ENCODE data around the gene TRIO.

TRIO gene

DNA sequence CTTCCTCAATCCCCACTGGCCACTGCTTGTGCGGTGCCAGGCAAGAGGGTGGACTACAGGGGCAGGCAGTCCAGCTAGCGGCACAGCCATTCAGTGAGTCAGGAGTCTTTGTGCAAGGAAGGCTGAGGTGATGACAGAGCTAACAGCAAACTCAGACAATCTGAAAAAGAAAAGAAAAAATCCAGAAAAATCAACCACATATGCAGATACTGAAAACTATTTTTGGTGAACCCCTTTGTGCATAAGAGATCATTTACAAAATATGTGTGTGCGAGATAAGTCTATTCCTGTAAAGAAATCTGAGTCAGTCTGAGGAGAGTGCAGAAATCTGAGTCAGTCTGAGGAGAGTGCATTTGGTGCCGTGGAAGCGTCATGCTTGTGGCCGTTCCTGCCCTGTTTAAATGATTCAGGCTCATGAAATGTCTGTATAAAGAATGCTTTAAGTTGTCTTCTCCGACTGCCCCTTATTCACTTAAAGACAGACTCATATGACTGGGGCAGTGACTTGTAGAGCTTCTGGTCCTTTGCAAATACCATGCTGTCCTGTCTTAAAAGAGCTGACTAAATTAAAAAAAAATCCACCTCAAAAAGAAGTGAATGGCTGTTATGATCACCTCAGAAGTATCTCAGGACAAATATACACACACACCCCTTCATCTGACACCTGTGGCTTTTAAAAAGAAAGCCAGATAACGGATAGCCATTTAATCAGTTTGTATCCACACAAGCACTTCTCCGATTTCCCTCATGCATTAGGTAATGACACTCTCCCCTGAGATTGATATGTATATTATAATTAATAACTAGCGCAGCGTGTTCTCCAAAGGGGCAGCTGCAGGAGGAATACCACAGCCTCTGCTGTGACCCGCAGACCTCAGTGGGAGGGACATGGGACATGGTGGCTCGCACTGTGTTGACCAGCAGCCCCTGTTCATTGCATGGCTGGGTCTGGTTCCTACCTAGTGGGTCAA lies 47.3 kb downstream of the TRIO start:
- H3K9me3 ChIP-seq (ENCODE audit: control insufficient read depth in 1 of 2, low read length in 2 of 2) = no peaks in the 10 kb centered on the region
- H3K9ac ChIP-seq (ENCODE audit: low read depth in 1 of 2, low read length in 2 of 2) = peak overlapping the region in 1 of 2 donors; percentile 11
- no peaks in the 10 kb centered on the region for H3K27me3 ChIP-seq (ENCODE audit: control insufficient read depth in 1 of 2, insufficient read depth in 2 of 2, low read length in 2 of 2)
- peak overlapping the region; percentile 22 for H3K27ac ChIP-seq (ENCODE audit: low read depth, low read length)
- H3K4me3 ChIP-seq (ENCODE audit: low read depth in 1 of 2, low read length in 2 of 2) = no peak overlapping the region
- H3K36me3 ChIP-seq (ENCODE audit: control insufficient read depth in 1 of 2, insufficient read depth in 2 of 2, low read length in 2 of 2) = no peaks in the 10 kb centered on the region
- H3K4me1 ChIP-seq (ENCODE audit: control insufficient read depth in 1 of 2, insufficient read depth in 2 of 2, low read length in 2 of 2) = peaks cover 5 to 8% of the 10 kb centered on the region in 2 donors

DNA sequence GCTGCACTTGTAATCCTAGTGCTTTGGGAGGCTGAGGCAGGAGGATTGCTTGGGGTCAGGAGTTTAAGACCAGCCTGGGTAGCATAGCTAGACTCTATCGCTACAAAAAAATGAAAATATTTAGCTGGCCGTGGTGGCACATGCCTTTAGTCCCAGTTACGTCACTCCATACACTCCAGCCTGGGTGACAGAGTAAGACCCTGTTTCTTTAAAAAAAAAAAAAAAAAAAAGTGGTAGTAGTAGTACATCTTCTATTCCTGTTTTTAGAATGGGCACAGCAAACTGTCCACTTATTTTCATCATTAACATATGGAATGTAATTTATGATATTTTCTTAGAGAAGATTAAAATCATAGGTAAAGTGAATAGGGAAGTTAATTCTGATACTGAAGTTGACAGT lies 48.2 kb downstream of the TRIO start:
- H3K27me3 ChIP-seq (ENCODE audit: control insufficient read depth in 1 of 2, insufficient read depth in 2 of 2, low read length in 2 of 2) = no peaks in the 10 kb centered on the region

DNA sequence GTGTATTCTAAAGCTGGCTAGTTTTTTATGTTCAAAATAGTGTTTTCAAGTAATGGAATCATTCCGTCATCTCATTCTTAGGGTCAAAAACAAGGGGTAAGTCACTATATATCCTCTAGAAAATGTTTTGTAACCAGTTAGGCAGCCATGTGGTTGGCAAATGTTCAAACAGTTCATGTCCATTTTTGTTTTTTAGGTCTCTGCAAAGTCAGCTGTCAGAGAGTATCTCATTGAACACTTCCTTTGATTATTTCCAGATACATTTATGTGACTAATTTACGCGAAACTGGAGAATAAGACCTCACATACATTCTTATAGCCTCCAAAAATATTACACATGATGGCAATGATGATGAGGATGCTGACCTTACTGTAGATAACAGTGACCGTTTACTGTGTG lies 50.4 kb downstream of the TRIO start:
- no peak overlapping the region for H3K9ac ChIP-seq (ENCODE audit: low read depth in 1 of 2, low read length in 2 of 2)
- H3K27me3 ChIP-seq (ENCODE audit: control insufficient read depth in 1 of 2, insufficient read depth in 2 of 2, low read length in 2 of 2) = no peaks in the 10 kb centered on the region
- no peak overlapping the region for H3K4me3 ChIP-seq (ENCODE audit: low read depth in 1 of 2, low read length in 2 of 2)
- peaks cover 3 to 16% of the 10 kb centered on the region in 2 donors for H3K4me1 ChIP-seq (ENCODE audit: control insufficient read depth in 1 of 2, insufficient read depth in 2 of 2, low read length in 2 of 2)
- H3K36me3 ChIP-seq (ENCODE audit: control insufficient read depth in 1 of 2, insufficient read depth in 2 of 2, low read length in 2 of 2) = no peaks in the 10 kb centered on the region
- H3K27ac ChIP-seq (ENCODE audit: low read depth, low read length) = no peak overlapping the region
- no peaks in the 10 kb centered on the region for H3K9me3 ChIP-seq (ENCODE audit: control insufficient read depth in 1 of 2, low read length in 2 of 2)

More for the DNA sequence above, 48.2 kb downstream of the TRIO start:
- Histone ChIP-seq H3K27ac (ENCODE audit: low read depth, low read length) (no peak overlapping the region), H3K36me3 (ENCODE audit: control insufficient read depth in 1 of 2, insufficient read depth in 2 of 2, low read length in 2 of 2) (no peaks in the 10 kb centered on the region), H3K4me3 (ENCODE audit: low read depth in 1 of 2, low read length in 2 of 2) (no peak overlapping the region), H3K9ac (ENCODE audit: low read depth in 1 of 2, low read length in 2 of 2) (no peak overlapping the region), H3K9me3 (ENCODE audit: control insufficient read depth in 1 of 2, low read length in 2 of 2) (no peaks in the 10 kb centered on the region), H3K4me1 (ENCODE audit: control insufficient read depth in 1 of 2, insufficient read depth in 2 of 2, low read length in 2 of 2) (peaks cover 3 to 8% of the 10 kb centered on the region in 2 donors)

DNA sequence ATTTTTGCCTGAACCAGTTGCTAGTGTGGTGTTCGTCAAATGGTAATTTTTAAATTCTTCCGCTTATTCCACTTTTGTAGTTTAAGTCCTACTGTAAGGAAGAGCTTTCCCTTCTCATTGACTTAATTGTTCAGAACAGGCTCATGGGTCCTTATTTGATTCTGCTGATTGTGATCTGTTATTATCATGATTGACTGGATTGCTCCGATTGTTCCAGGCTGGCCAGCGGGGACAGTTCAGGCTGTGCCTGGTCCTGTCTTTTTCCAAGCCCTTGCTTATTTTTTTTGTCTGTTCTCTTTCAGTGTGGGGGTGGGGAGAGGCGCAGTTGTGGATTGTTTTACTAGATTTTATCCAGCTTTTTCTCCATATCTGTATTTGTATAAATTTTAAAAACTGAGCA lies 52.4 kb downstream of the TRIO start:
- Histone ChIP-seq H3K27me3 (ENCODE audit: control insufficient read depth in 1 of 2, insufficient read depth in 2 of 2, low read length in 2 of 2) (no peaks in the 10 kb centered on the region), H3K36me3 (ENCODE audit: control insufficient read depth in 1 of 2, insufficient read depth in 2 of 2, low read length in 2 of 2) (no peaks in the 10 kb centered on the region), H3K27ac (ENCODE audit: low read depth, low read length) (no peak overlapping the region), H3K4me1 (ENCODE audit: control insufficient read depth in 1 of 2, insufficient read depth in 2 of 2, low read length in 2 of 2) (peaks cover 10 to 25% of the 10 kb centered on the region in 2 donors), H3K9ac (ENCODE audit: low read depth in 1 of 2, low read length in 2 of 2) (no peak overlapping the region), H3K4me3 (ENCODE audit: low read depth in 1 of 2, low read length in 2 of 2) (no peak overlapping the region), H3K9me3 (ENCODE audit: control insufficient read depth in 1 of 2, low read length in 2 of 2) (no peaks in the 10 kb centered on the region)

DNA sequence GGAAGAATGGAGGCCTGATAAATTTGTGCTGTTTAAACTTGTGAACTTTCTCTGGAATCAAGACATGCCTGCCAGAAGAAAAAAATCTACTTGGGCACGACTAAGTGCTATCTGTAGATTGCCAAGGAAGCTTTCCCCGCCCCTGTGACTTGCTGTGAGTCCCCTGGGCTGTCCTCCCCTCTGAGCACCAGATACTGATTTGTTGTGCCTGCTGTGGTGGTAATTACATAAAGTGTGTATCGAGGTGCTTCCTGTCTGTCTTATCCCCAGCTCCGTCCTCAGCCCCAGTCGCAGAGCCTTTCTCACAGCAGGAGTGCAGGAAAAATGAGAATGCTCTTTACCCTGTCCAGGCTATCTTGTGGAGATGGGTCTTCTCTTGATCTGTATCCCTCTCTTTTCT lies 53.9 kb downstream of the TRIO start:
- H3K9ac ChIP-seq (ENCODE audit: low read depth in 1 of 2, low read length in 2 of 2) = no peak overlapping the region
- H3K4me1 ChIP-seq (ENCODE audit: control insufficient read depth in 1 of 2, insufficient read depth in 2 of 2, low read length in 2 of 2) = peaks cover 11 to 24% of the 10 kb centered on the region in 2 donors

DNA sequence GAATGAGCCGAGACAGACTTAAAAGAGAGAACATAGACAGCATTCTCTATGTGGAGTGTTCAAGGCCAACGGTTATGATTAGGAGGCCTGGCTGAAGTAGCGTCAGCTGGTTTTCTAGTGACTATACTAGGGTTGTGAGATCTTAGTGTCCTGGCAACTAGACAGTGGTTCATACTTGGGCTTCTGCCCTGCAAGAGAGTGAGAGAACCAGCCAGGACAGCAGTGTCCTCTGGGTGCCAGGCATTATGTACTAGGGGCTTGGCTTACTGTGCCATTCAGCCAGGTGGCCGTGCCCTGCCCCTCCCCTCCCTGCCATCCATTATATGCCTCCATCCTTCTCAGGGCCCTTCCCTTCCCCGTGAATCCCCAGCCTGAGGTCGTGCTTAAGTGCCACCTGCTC lies 56.8 kb downstream of the TRIO start:
- Histone ChIP-seq H3K27ac (ENCODE audit: low read depth, low read length) (no peak overlapping the region), H3K4me3 (ENCODE audit: low read depth in 1 of 2, low read length in 2 of 2) (no peak overlapping the region), H3K9me3 (ENCODE audit: control insufficient read depth in 1 of 2, low read length in 2 of 2) (no peaks in the 10 kb centered on the region), H3K9ac (ENCODE audit: low read depth in 1 of 2, low read length in 2 of 2) (peak overlapping the region in 1 of 2 donors; percentile 1), H3K36me3 (ENCODE audit: control insufficient read depth in 1 of 2, insufficient read depth in 2 of 2, low read length in 2 of 2) (no peaks in the 10 kb centered on the region), H3K27me3 (ENCODE audit: control insufficient read depth in 1 of 2, insufficient read depth in 2 of 2, low read length in 2 of 2) (no peaks in the 10 kb centered on the region), H3K4me1 (ENCODE audit: control insufficient read depth in 1 of 2, insufficient read depth in 2 of 2, low read length in 2 of 2) (peaks cover 19 to 40% of the 10 kb centered on the region in 2 donors)

More for the DNA sequence above, 53.9 kb downstream of the TRIO start:
- H3K27ac ChIP-seq (ENCODE audit: low read depth, low read length) = no peak overlapping the region
- H3K36me3 ChIP-seq (ENCODE audit: control insufficient read depth in 1 of 2, insufficient read depth in 2 of 2, low read length in 2 of 2) = no peaks in the 10 kb centered on the region
- no peak overlapping the region for H3K4me3 ChIP-seq (ENCODE audit: low read depth in 1 of 2, low read length in 2 of 2)
- no peaks in the 10 kb centered on the region for H3K9me3 ChIP-seq (ENCODE audit: control insufficient read depth in 1 of 2, low read length in 2 of 2)
- H3K27me3 ChIP-seq (ENCODE audit: control insufficient read depth in 1 of 2, insufficient read depth in 2 of 2, low read length in 2 of 2) = no peaks in the 10 kb centered on the region

DNA sequence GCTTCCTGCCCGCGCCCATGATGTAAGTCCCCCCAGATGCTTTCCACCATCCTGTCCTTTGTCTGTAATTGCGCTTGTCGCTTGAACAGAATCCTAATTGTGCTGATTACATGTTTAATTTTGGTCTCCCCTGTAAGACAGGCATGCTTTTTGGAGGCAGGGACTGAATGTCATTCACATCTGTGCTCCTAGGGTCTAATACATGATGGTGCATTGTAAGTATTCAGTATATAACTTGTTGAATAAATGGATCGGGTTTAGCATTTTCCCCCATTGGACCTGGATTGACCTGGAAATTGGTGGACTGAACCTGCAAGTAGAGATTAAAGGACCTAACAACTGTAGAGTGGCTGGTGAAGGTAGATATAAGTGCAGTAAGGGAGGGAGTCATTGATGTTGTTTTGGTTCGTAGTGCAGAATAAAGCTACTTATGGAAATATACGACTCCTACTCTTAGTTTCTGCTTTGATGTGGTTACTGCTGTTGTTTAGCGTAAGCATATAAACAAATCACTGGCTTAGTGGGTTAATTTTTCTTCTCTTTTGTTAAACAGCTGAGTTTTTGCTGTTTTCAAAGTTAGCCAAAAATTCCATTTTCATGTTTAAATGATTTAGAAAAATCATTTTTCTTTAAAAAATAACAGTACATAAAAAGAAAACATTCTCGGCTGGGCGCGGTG lies 57.3 kb downstream of the TRIO start:
- Histone ChIP-seq H3K27ac (ENCODE audit: low read depth, low read length) (no peak overlapping the region), H3K27me3 (ENCODE audit: control insufficient read depth in 1 of 2, insufficient read depth in 2 of 2, low read length in 2 of 2) (no peaks in the 10 kb centered on the region), H3K4me3 (ENCODE audit: low read depth in 1 of 2, low read length in 2 of 2) (no peak overlapping the region), H3K36me3 (ENCODE audit: control insufficient read depth in 1 of 2, insufficient read depth in 2 of 2, low read length in 2 of 2) (no peaks in the 10 kb centered on the region), H3K4me1 (ENCODE audit: control insufficient read depth in 1 of 2, insufficient read depth in 2 of 2, low read length in 2 of 2) (peaks cover 24 to 45% of the 10 kb centered on the region in 2 donors), H3K9ac (ENCODE audit: low read depth in 1 of 2, low read length in 2 of 2) (no peak overlapping the region), H3K9me3 (ENCODE audit: control insufficient read depth in 1 of 2, low read length in 2 of 2) (no peaks in the 10 kb centered on the region)

DNA sequence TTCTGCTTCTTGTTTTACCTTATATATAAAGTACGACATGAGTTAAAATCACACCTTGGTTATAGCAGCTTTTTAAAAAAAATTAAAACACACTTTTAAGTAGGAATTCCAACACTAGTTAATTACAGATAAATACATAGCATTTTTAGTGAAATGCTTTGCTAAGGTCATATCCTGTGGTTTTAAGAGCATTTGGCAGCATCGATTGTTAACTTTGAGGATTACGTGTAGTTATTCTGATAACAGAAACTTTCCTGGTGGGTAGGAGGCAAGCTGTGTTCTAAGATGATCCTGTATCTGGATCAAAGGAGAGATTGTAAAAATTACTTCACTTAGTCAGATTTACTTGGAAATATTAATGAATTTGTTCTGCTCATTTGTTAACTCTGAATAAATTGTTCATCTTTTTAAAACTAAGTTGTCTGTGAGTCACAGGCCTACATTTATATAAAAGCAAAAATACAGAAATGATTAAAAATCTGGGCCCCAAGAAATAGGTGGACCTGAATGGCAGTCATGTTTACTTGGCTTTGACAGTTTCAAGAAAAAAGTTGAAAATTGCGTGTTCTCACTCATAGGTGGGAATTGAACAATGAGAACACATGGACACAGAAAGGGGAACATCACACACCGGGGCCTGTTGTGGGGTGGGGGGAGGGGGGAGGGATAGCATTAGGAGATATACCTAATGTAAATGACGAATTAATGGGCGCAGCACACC lies 58.3 kb downstream of the TRIO start:
- Histone ChIP-seq H3K27me3 (ENCODE audit: control insufficient read depth in 1 of 2, insufficient read depth in 2 of 2, low read length in 2 of 2) (no peaks in the 10 kb centered on the region), H3K27ac (ENCODE audit: low read depth, low read length) (no peak overlapping the region), H3K9ac (ENCODE audit: low read depth in 1 of 2, low read length in 2 of 2) (no peak overlapping the region), H3K36me3 (ENCODE audit: control insufficient read depth in 1 of 2, insufficient read depth in 2 of 2, low read length in 2 of 2) (no peaks in the 10 kb centered on the region), H3K9me3 (ENCODE audit: control insufficient read depth in 1 of 2, low read length in 2 of 2) (no peaks in the 10 kb centered on the region), H3K4me3 (ENCODE audit: low read depth in 1 of 2, low read length in 2 of 2) (no peak overlapping the region), H3K4me1 (ENCODE audit: control insufficient read depth in 1 of 2, insufficient read depth in 2 of 2, low read length in 2 of 2) (peaks cover 35 to 50% of the 10 kb centered on the region in 2 donors)

DNA sequence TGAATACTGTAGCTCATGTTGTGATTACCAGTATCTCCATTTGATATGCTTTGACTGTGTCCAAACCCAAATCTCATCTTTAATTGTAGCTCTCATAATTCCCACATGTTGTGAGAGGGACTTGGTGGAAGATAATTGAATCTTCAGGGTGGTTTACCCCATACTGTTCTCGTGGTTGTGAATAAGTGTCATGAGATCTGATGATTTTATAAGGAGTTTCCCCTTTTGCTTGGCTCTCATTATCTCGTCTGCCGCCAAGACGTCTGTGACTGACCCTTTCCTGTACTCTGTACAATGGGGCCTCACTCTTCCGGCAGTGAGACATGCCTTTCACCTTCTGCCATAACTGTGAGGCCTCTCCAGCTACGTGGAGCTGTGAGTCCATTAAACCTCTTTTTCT lies 59.3 kb downstream of the TRIO start:
- no peak overlapping the region for H3K27ac ChIP-seq (ENCODE audit: low read depth, low read length)
- no peaks in the 10 kb centered on the region for H3K27me3 ChIP-seq (ENCODE audit: control insufficient read depth in 1 of 2, insufficient read depth in 2 of 2, low read length in 2 of 2)
- peaks cover 40 to 46% of the 10 kb centered on the region in 2 donors for H3K4me1 ChIP-seq (ENCODE audit: control insufficient read depth in 1 of 2, insufficient read depth in 2 of 2, low read length in 2 of 2)
- no peaks in the 10 kb centered on the region for H3K9me3 ChIP-seq (ENCODE audit: control insufficient read depth in 1 of 2, low read length in 2 of 2)
- H3K4me3 ChIP-seq (ENCODE audit: low read depth in 1 of 2, low read length in 2 of 2) = no peak overlapping the region
- H3K36me3 ChIP-seq (ENCODE audit: control insufficient read depth in 1 of 2, insufficient read depth in 2 of 2, low read length in 2 of 2) = no peaks in the 10 kb centered on the region
- H3K9ac ChIP-seq (ENCODE audit: low read depth in 1 of 2, low read length in 2 of 2) = no peak overlapping the region

All from duodenal mucosa (tissue), 2 donors.